ENCODE results near the gene CDK5RAP1. TPM values are rescaled to one million over a fixed set of nuclear protein-coding genes. Genes with fewer than 3 reads are reported as not detected.

CDK5RAP1 gene
- total RNA-seq, 1 donor from 2014 or later, result 50.5 TPM

GRCh38 chr20:33418033-33418432 lies 16.7 kb upstream of the CDK5RAP1 start:
- DNase-seq, result no peak
- H3K27me3 Mint-ChIP-seq, result no peaks in the 10 kb centered on the region
- ATAC-seq (ENCODE audit: low read depth), result no peak
- no peak overlapping the region for H3K4me3 Mint-ChIP-seq
- TF ChIP-seq CTCF (IDR thresholded peaks at IDR 0.05), result no peak
- no peak overlapping the region for H3K27ac Mint-ChIP-seq
- POLR2A ChIA-PET, result no interaction called here
- no peaks in the 10 kb centered on the region for H3K36me3 Mint-ChIP-seq (ENCODE audit: low read depth)
- intact Hi-C loops (cut with micrococcal nuclease), result no loop called here
- no peaks in the 10 kb centered on the region for H3K9me3 Mint-ChIP-seq
- CTCF ChIA-PET, result interaction anchor here (1.2 kb wide), 1 partner anchor 249 kb away, joined by 5 read pairs; the partner anchor contains the start of gene ACTL10
- H3K4me1 Mint-ChIP-seq, result no peaks in the 10 kb centered on the region

- CTCF ChIA-PET, result no interaction called here
- no peaks in the 10 kb centered on the region for H3K4me1 Mint-ChIP-seq
- no peak overlapping the region for H3K27ac Mint-ChIP-seq
- no peak for ATAC-seq (ENCODE audit: low read depth)
- H3K4me3 Mint-ChIP-seq, result no peak overlapping the region
- no peaks in the 10 kb centered on the region for H3K27me3 Mint-ChIP-seq
- intact Hi-C loops (cut with micrococcal nuclease), result no loop called here
- no peak for TF ChIP-seq CTCF (IDR thresholded peaks at IDR 0.05)
- no peaks in the 10 kb centered on the region for H3K36me3 Mint-ChIP-seq (ENCODE audit: low read depth)
- no peaks in the 10 kb centered on the region for H3K9me3 Mint-ChIP-seq
- POLR2A ChIA-PET, result no interaction called here
- DNase-seq, result no peak
Observed at GRCh38 chr20:33415948-33416347, 14.6 kb upstream of the CDK5RAP1 start.

DNA sequence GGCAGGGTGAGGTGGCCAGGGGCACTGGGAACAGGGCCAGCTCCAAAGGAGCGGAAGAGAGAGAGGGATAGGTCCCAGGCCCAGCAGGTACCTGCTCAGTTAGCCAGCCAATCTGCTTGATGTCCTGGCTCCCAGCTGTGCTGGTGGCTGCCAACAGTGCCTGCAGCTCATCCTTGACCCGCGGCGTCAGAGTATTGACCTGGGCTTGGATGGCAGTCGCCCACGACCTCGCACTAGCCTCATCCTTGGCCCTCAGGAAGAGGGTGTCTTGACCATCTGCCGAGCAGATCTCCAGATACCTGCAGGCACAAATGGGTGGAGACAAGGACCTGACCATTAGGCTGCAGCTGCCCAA lies 11.1 kb upstream of the CDK5RAP1 start:
- Mint-ChIP-seq H3K4me3 (no peak overlapping the region), H3K9me3 (no peaks in the 10 kb centered on the region), H3K4me1 (peaks cover 31% of the 10 kb centered on the region), H3K36me3 (ENCODE audit: low read depth) (no peaks in the 10 kb centered on the region), H3K27ac (no peak overlapping the region), H3K27me3 (no peaks in the 10 kb centered on the region)
- ATAC-seq (ENCODE audit: low read depth) (no peak), DNase-seq (no peak)
- POLR2A ChIA-PET, result interaction anchor here (1.2 kb wide), 1 partner anchor 11 kb away, joined by 4 read pairs; the partner anchor contains the start of gene CDK5RAP1
- CTCF ChIA-PET, result no interaction called here
- intact Hi-C loops (cut with micrococcal nuclease), result no loop called here
- TF ChIP-seq CTCF (IDR thresholded peaks at IDR 0.05), result no peak

GRCh38 chr20:33411711-33412483 lies 10.6 kb upstream of the CDK5RAP1 start:
- DNase-seq (no peak), ATAC-seq (ENCODE audit: low read depth) (no peak)
- Mint-ChIP-seq H3K27me3 (no peaks in the 10 kb centered on the region), H3K4me1 (peaks cover 37% of the 10 kb centered on the region), H3K27ac (peak overlapping the region; percentile 77), H3K36me3 (ENCODE audit: low read depth) (no peaks in the 10 kb centered on the region), H3K9me3 (no peaks in the 10 kb centered on the region), H3K4me3 (no peak overlapping the region)
- CTCF ChIA-PET, result interaction anchor here (0.5 kb wide), 1 partner anchor 697 kb away, joined by 5 read pairs; no protein-coding TSS in a partner anchor
- TF ChIP-seq CTCF (IDR thresholded peaks at IDR 0.05), result no peak
- POLR2A ChIA-PET, result interaction anchor here (1.2 kb wide), 1 partner anchor 10 kb away, joined by 4 read pairs; the partner anchor contains the start of gene CDK5RAP1
- intact Hi-C loops (cut with micrococcal nuclease), result no loop called here

- H3K9me3 Mint-ChIP-seq, result no peaks in the 10 kb centered on the region
- CTCF ChIA-PET, result interaction anchor here (0.5 kb wide), 1 partner anchor 697 kb away, joined by 5 read pairs; no protein-coding TSS in a partner anchor
- H3K27ac Mint-ChIP-seq, result peak overlapping the region; percentile 90
- H3K4me1 Mint-ChIP-seq, result peaks cover 40% of the 10 kb centered on the region
- no peak overlapping the region for H3K4me3 Mint-ChIP-seq
- intact Hi-C loops (cut with micrococcal nuclease), result no loop called here
- POLR2A ChIA-PET, result no interaction called here
- ATAC-seq (ENCODE audit: low read depth), result no peak
- no peaks in the 10 kb centered on the region for H3K36me3 Mint-ChIP-seq (ENCODE audit: low read depth)
- no peak for TF ChIP-seq CTCF (IDR thresholded peaks at IDR 0.05)
- no peak for DNase-seq
- H3K27me3 Mint-ChIP-seq, result no peaks in the 10 kb centered on the region
Observed at GRCh38 chr20:33411242-33411641, 9.9 kb upstream of the CDK5RAP1 start.

Measured in activated B cell treated with CpG ODN at 0.5 μM for 24 hours (primary cell).